ENCODE results near the gene NFIC.
"Not testable (repeated sequence)": the region's sequence is repeated elsewhere in the genome, so short reads cannot be mapped to it uniquely, and the experiment has no call there.

The NFIC gene

DNA sequence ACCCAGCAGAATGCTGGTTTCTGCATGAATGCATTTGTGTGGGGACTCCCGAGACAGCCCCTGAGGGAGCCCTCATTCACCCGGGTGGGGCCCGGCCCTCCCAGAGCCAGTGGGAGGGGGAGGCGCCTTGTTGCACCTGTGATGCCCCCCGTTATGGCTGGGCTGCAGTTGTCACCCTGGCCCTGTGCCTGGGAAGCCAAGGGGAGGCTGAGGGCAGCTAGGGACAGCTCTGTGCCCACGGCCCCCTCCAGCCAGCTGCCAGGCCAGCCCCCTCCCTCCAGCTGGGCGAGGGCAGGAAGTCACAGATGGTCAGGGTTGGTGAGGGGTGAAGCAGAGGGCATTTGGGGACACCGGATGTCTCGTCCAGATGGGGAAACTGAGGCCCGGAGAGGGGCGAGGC is 26.1 kb downstream of the NFIC start:
- H3K4me3 ChIP-seq (ENCODE audit: low read depth, low read length): no peak overlapping the region
- no peak for DNase-seq (ENCODE audit: low read depth, low spot score)
- POLR2A ChIA-PET: no interaction called here
- CTCF ChIA-PET: no interaction called here
- TF ChIP-seq, protein P1, sequence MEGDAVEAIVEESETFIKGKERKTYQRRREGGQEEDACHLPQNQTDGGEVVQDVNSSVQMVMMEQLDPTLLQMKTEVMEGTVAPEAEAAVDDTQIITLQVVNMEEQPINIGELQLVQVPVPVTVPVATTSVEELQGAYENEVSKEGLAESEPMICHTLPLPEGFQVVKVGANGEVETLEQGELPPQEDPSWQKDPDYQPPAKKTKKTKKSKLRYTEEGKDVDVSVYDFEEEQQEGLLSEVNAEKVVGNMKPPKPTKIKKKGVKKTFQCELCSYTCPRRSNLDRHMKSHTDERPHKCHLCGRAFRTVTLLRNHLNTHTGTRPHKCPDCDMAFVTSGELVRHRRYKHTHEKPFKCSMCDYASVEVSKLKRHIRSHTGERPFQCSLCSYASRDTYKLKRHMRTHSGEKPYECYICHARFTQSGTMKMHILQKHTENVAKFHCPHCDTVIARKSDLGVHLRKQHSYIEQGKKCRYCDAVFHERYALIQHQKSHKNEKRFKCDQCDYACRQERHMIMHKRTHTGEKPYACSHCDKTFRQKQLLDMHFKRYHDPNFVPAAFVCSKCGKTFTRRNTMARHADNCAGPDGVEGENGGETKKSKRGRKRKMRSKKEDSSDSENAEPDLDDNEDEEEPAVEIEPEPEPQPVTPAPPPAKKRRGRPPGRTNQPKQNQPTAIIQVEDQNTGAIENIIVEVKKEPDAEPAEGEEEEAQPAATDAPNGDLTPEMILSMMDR (IDR thresholded peaks at IDR 0.05; ENCODE audit: insufficient read depth, low read length, missing control alignments): no peak

DNA sequence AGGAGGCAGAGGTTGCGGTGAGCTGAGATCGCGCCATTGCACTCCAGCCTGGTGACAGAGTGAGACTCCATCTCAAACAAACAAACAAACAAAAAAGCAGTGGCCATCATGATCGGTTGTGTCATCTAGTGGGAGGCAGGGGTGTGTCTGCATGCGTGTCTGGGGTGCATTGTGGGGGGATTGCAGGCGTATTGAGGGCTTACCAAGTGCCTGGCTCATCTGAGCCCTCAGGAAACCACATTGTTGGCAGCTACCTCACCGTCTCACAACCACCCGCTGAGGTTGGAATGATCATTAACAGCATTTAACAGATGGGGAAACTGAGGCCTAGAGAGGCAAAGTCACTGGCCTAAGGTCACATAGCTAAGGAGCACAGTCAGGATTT is 30.5 kb downstream of the NFIC start:
- POLR2A ChIA-PET: no interaction called here
- H3K4me3 ChIP-seq (ENCODE audit: low read depth, low read length): no peak overlapping the region
- TF ChIP-seq, protein P1 (IDR thresholded peaks at IDR 0.05; ENCODE audit: insufficient read depth, low read length, missing control alignments): no peak
- DNase-seq (ENCODE audit: low read depth, low spot score): no peak
- CTCF ChIA-PET: interaction anchor here (0.9 to 2.7 kb wide), 5 partner anchors 27 to 76 kb away, joined by 3 to 10 read pairs (median 4); no protein-coding TSS in a partner anchor

DNA sequence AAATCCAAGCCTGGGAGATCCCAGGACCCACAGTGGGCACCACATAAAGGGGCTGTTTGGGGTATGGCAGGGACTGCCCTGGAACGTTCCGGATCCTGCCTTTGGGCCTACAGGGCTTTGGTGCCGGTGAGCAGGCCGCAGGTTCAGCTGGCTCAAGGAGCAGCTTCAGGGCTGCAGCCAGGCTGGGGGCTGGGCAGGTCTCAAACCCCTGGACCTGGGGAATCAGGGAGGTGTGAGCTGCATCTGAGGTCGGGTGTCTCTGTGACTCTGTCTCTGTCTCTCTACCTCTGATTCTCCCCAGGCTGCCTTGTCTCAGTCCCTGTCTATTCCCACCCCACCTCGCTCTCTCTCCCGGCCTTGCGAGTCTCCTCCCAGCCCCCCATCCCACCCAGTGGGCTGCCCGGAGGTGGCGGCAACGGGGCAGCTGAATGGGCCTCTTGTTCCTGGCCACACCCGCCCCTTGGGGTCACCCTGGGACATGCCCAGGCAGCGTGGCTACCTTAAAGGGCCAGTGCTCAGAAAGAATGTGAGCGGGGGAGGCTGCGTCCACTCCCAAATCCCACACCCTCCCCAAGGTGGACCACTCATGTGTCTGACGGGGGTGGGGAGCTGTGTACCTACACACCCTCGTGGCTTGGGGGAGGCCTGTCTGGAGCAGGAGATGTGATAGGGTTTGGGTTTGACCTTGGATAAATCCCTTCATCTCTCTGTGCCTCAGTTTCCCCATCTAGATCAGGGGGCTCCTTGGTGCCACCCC is 31.1 kb downstream of the NFIC start:
- DNase-seq (ENCODE audit: low read depth, low spot score): no peak
- CTCF ChIA-PET: interaction anchor here (0.8 to 2.7 kb wide), 4 partner anchors 15 to 75 kb away, joined by 3 to 10 read pairs (median 4); no protein-coding TSS in a partner anchor
- TF ChIP-seq, protein P1 (IDR thresholded peaks at IDR 0.05; ENCODE audit: insufficient read depth, low read length, missing control alignments): no peak
- no peak overlapping the region for H3K4me3 ChIP-seq (ENCODE audit: low read depth, low read length)
- POLR2A ChIA-PET: no interaction called here

DNA sequence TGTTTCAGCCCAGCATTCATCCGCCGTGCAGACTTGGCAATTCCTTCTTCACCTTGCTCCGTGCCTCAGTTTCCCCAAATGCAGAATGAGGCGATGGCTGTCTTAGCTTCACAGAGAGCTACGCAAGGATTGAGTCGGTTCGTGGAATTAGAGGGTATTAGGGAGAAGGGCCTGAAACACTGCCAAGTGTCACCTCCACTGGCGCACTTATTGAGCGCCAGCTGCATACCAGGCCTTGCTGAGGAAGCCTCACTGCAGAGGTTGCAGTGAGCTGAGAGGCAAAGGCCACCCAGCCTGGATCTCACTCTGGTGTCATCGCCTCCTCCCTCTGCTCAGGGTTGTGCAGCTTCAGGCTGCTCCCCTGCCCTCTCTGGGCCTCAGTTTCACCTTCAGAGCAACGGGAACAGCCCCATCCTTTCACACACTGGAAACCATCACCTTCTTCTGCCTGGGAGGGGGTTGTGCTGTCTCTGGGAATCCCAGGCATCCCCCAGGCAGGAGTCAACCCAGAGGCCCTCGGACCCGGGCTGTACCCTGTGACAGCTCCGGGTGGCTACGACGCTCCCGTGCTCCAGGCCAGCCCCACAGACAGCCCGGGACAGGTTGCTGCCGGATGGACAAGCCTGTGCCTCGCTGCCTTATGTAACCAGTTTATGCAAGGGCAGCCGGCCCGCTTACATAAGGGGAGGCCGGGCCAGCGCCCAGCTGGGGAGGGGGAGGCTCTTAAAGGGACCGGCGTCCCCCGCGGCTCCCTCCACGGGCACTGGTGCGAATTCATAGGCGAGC is 31.9 kb downstream of the NFIC start:
- CTCF ChIA-PET: interaction anchor here (0.8 to 2.7 kb wide), 3 partner anchors 14 to 74 kb away, joined by 3 to 10 read pairs (median 4); no protein-coding TSS in a partner anchor
- no peak for DNase-seq (ENCODE audit: low read depth, low spot score)
- no peak overlapping the region for H3K4me3 ChIP-seq (ENCODE audit: low read depth, low read length)
- TF ChIP-seq, protein P1 (IDR thresholded peaks at IDR 0.05; ENCODE audit: insufficient read depth, low read length, missing control alignments): no peak
- POLR2A ChIA-PET: no interaction called here

DNA sequence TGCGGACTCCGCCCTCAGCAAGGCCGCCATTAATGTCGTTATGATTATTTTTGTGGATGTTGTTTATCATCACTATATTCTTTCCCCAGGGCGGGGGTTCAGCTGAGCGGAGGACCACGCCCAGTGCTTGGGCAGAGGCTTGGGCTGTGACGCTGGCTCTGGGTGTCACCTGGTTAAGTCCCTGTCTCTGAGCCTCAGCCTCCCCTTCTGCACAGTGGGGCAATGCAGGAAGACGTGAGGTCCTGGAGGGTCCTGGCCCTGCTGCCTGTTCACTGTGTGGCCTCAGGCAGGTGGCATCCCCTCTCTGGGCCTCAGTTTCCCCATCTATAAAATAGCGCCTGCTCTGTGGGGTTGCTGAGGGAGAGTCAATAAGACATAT is 32.5 kb downstream of the NFIC start:
- POLR2A ChIA-PET: no interaction called here

DNA sequence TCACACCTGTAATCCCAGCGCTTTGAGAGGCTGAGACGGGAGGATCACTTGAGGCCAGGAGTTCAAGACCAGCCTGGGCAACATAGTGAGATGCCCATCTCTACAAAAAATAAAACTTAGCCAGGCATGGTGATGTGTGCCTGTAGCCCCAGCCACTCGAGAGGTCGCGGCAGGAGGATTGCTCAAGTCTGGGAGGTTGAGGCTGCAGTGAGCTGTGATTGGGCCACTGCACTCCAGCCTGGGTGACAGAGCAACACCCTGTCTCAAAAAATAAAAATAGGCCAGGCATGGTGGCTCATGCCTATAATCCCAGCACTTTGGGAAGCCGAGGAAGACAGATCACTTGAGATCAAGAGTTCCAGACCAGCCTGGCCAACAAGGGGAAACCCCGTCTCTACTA is 32.9 kb downstream of the NFIC start:
- H3K4me3 ChIP-seq (ENCODE audit: low read depth, low read length); POLR2A ChIA-PET; DNase-seq (ENCODE audit: low read depth, low spot score); CTCF ChIA-PET: not testable (repeated sequence)

More for the DNA sequence above, 32.5 kb downstream of the NFIC start:
- H3K4me3 ChIP-seq (ENCODE audit: low read depth, low read length): no peak overlapping the region
- DNase-seq (ENCODE audit: low read depth, low spot score): no peak
- TF ChIP-seq, protein P1 (IDR thresholded peaks at IDR 0.05; ENCODE audit: insufficient read depth, low read length, missing control alignments): no peak
- CTCF ChIA-PET: no interaction called here
